Hematopoietic multipotent progenitor cell (in vitro differentiated cells): ENCODE measurements around the gene LRRC52. TPM values are rescaled to one million over a fixed set of nuclear protein-coding genes. Genes with fewer than 3 reads are reported as not detected.
"Not testable (repeated sequence)": the region's sequence is repeated elsewhere in the genome, so short reads cannot be mapped to it uniquely, and the experiment has no call there.

Source experiments
- DNase-seq, 3 donors: peaks; one replicate each; pipeline ENCODE4 v3.0.0-alpha.2; 2011 to 2015; ENCODE audit warnings: low read depth in 2 of 3, low spot score in 2 of 3
- total RNA-seq: library from RNA; depleted of rRNA; stranded (reverse); fragments of >200 nt; gene quantifications from one replicate; pipeline ENCODE4 v1.2.3, GENCODE V29; 2012

Gene LRRC52
- total RNA-seq, 1 donor = not detected

DNA sequence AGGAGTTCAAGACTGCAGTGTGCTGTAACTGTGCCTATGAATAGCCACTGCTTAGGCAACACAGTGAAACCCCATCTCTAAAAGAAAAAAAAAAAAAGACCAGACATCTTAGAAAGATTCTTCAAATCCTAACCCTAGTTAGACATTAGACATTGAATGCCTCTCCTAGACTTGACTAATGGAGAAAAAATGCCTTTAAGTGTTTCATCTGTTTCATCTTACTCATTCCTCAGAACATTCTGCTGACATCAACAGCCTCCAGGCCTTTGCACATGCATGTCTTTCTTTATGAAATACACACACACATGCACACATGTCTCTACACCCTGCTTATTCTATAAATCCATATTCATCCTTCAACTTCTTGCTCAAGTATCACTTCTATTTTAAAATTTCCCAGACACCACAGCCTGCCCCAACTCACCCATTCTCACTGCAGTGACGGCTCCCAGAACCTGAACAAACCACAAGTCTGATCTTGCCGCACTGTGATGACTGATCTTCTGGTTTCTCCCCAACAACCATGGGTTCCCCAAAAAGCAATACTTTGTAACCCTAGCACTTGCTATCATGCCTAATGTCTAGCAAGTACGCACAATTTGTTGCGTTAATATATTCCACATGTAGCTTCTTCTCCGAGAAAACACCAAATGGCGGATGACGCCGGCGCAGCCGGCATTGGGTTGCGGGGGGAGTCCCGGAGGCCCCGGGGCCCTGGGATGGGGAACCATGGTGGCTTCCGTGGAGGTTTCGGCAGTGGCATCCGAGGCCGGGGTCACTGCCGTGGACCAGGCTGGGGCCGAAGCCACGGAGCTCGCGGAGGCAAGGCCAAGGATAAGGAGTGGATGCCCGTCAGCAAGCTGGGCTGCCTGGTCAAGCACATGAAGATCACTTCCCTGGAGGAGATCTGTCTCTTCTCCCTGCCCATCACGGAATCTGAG, 37.4 kb downstream of the LRRC52 start:
- DNase-seq = no peak

- no peak for DNase-seq
Measured at GRCh38 chr1:165581926-165582325, 38.1 kb downstream of the LRRC52 start.

- DNase-seq = no peak
Measured at GRCh38 chr1:165586398-165586797, 42.6 kb downstream of the LRRC52 start.

DNA sequence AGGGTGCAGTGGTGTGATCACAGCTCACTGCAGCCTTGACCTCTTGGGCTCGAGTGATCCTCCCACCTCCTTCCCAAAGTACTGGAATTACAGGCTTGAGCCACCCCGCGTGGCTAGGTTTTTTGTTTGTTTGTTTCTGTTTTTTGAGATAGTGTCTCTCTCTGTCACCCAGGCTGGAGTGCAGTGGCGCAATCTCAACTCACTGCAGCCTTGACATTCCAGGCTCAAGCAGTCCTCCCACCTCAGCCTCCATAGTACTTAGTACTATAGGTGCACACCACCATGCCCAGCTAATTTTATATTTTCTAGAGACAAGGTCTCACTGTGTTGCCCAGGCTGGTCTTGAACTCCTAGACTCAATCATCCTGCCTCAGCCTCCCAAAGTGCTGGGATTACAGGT, 47.6 kb downstream of the LRRC52 start:
- DNase-seq = not testable (repeated sequence)

GRCh38 chr1:165592945-165593823, 49.4 kb downstream of the LRRC52 start:
- DNase-seq = peak; percentile 68 to 86 (median 72)

DNA sequence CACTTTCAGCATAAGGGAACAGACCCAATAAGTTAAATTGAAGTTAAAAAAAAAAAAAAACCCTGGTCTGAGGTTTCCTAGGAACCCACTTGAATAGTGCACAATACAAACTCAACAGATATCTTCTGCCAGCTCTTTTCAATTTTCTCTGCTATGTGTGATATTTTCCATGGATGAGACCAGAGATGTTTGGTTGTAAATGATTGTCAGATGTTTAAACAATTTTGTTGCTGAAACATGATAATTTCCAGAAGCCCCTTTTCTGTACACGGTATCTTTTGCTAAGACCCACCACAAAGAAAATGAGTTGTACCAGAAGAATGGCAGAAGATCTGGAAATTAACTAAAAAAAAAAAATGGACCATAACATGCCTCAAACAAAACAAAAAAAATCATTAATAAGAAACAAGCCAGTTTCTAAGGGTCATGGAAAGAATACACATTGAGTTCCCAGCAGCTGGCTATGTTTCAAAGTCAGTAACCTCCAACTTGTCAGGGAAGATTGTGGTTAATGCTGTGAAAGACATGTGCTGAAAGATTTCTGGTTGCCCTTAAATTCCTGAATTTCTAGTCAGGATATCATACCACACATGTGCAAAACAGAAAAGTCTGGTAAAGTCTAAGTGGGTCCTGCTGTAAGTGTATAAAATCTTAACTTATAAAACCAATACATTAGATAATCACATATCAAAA, 51.6 kb downstream of the LRRC52 start:
- no peak for DNase-seq

DNA sequence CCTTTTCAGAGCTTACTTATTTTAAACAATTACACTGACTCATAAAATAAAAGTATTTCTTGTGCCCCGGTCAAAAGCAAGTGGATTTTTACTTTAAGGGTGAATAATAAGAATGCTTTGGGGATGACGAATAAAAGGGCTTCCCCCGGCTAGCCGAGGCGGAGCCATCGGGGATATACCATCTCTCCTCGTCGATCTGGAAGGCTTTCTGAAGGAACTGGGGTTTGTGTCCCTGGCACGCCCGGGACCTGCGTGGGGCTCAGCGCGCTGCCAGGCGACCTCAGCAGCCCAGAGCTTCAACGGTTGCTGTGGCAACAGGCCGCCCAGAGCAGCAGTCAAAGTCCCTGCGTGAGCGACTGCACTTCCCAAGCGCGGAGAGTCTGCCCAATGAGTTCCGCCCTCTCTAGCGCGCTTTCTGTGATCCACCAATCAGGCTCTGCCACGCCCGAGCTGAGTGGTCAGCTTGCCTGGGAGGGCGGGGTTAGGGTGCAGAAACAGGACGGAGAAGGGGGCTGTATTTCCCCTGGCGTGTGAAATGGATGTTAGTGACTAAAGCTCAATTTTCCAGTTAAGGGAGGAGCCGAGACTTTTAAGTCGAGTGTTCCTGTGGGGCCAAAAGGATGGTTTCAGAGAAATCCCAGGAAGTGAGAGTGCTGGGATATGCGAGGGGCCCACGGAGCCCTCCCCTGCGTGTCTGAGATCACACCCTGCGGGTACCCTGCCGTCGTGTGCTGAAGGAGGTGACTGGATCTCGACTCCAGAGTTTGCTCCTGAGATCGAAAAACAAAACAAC, 54.3 kb downstream of the LRRC52 start:
- peak; percentile 65 to 98 (median 96) for DNase-seq

DNA sequence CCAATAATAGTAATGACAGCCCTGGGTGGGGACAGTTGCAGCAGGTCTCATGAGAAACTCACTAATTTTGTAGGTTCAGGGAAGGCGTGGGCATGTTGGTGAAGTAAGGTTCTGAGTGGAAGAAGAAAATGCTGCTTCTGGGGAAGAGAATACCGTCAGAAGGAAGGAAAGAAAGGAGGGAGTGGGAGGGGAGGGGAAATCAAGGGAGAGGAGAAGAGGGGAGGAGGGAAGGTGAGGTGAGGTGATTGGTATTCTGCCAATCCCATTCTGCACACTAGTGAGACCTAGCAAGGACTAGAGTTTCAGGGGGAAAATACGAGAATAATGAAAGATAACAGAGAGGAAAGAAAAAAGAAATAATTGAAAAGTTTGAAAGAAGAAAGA, 54.9 kb downstream of the LRRC52 start:
- DNase-seq = no peak

GRCh38 chr1:165600793-165601192, 57.0 kb downstream of the LRRC52 start:
- no peak for DNase-seq

GRCh38 chr1:165603810-165604209, 60.0 kb downstream of the LRRC52 start:
- DNase-seq = no peak

DNA sequence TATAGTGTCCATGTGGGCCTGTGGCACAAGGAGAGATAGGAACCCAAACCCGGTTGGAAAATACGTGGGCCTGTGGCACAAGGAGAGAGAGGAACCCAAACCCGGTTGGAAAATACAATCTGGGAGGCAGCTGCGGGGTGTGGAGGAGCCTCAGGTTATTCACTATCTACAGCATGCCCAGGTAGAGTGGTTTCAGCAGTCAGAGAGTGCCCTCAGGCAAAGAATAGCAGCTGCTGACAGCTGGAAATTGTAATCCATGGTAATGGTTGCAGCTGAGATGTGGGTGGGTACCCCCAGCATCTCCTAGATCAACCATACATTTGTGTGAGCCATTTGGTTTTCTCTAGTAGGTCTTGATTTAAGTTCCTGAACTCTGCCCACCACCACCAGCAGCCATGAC, 61.4 kb downstream of the LRRC52 start:
- no peak for DNase-seq

GRCh38 chr1:165606676-165607075, 62.9 kb downstream of the LRRC52 start:
- DNase-seq = not testable (repeated sequence)

DNA sequence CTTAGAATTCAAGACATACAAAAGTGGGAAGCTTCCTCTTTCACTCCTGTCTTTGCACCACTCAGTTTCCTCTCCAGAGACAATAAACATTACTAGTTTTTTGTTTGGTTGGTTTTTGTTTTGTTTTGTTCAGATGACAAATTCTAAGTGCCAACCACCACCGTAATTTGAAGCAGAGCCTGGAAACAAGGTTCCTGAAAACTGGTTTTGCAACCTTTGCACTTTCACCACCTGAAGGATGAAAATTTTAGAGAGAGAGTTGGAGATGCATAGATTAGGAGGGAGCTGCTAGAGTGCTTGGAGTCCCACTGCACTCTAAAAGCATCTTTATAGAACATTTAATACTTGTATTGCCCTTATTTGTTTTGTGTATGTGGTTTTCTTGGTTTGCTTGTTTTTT, 67.1 kb downstream of the LRRC52 start:
- no peak for DNase-seq

DNA sequence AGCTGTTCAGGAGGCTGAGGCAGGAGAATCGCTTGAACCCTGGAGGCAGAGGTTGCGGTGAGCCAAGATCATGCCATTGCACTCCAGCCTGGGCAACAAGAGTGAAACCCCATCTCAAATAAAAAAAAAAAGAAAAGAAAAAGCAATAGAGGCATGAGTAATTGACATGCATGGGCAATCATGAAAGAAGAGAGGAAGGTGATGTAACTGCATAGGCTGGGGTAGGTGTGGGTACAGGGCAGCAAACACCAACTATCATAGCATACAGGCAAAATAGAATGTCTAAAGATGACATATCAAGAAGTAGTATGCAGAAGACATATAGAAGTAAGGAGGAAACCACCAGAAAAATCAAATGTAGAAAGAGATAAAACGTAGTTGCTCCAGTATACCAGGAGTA, 68.3 kb downstream of the LRRC52 start:
- no peak for DNase-seq

Other genes with a start within 250 kb of the LRRC52 start
- gene LMX1A, start 187.3 kb upstream of the LRRC52 start, total RNA-seq = not detected
- gene RXRG, start 98.9 kb upstream of the LRRC52 start, total RNA-seq = not detected
- gene MGST3, start 87.2 kb downstream of the LRRC52 start, total RNA-seq = 71.1 TPM
- gene ALDH9A1, start 154.6 kb downstream of the LRRC52 start, total RNA-seq = 22.9 TPM
- 38.5 TPM for gene TMCO1, start 224.9 kb downstream of the LRRC52 start, total RNA-seq